GM12872 (cell line): ENCODE measurements around the gene TNFRSF19.

Experiments used
- CTCF ChIP-seq: IDR thresholded peaks from 3 replicates; pipeline ENCODE4 v1.5.1; 2011; ENCODE audit warnings: low read depth, mild to moderate bottlenecking, low read length, moderate library complexity; ENCODE audit not compliant: insufficient read depth

Gene TNFRSF19

GRCh38 chr13:23674795-23675640 lies 104.8 kb downstream of the TNFRSF19 start:
- TF ChIP-seq CTCF, result no peak

GRCh38 chr13:23678795-23679194 lies 108.6 kb downstream of the TNFRSF19 start:
- no peak for TF ChIP-seq CTCF

- no peak for TF ChIP-seq CTCF
These were observed 109.0 kb downstream of the TNFRSF19 start for GRCh38 chr13:23679220-23679619.

- no peak for TF ChIP-seq CTCF
These were observed 110.8 kb downstream of the TNFRSF19 start for GRCh38 chr13:23680845-23681669.

GRCh38 chr13:23683084-23683483 lies 112.9 kb downstream of the TNFRSF19 start:
- TF ChIP-seq CTCF, result no peak

GRCh38 chr13:23684647-23685046 lies 114.4 kb downstream of the TNFRSF19 start:
- no peak for TF ChIP-seq CTCF

- no peak for TF ChIP-seq CTCF
These were observed 115.2 kb downstream of the TNFRSF19 start for GRCh38 chr13:23685416-23685815.
